ENCODE measurements around the gene RAB8B.

DNA sequence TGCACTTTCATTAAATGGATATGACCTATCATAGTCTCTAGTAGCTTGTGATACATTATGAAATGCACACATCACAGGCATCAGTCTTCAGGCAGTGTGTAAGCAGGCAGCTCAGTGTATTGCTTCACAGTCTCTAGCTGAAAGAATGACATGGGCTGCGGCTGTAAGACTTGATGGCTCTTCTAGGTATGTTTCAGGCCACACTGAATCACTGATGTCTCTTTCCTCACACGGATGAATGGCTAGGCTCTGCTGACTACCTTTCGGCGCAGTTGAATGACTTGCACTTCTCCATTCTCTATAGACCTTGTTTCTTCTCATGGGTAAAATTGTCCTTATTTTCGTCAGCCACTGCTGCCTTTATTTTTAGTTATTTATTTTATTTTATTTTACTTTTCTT is 103.4 kb downstream of the RAB8B start:
- TF ChIP-seq, protein P1, sequence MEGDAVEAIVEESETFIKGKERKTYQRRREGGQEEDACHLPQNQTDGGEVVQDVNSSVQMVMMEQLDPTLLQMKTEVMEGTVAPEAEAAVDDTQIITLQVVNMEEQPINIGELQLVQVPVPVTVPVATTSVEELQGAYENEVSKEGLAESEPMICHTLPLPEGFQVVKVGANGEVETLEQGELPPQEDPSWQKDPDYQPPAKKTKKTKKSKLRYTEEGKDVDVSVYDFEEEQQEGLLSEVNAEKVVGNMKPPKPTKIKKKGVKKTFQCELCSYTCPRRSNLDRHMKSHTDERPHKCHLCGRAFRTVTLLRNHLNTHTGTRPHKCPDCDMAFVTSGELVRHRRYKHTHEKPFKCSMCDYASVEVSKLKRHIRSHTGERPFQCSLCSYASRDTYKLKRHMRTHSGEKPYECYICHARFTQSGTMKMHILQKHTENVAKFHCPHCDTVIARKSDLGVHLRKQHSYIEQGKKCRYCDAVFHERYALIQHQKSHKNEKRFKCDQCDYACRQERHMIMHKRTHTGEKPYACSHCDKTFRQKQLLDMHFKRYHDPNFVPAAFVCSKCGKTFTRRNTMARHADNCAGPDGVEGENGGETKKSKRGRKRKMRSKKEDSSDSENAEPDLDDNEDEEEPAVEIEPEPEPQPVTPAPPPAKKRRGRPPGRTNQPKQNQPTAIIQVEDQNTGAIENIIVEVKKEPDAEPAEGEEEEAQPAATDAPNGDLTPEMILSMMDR (IDR thresholded peaks at IDR 0.05) = no peak
- no peak for TF ChIP-seq POLR2A (IDR thresholded peaks at IDR 0.05)

Data from lower leg skin (tissue), 3 donors.